ENCODE results near the gene ARIH2. TPM values are rescaled to one million over a fixed set of nuclear protein-coding genes. Genes with fewer than 3 reads are reported as not detected.
A peak's percentile ranks its signal among the peaks of the same experiment; 100 is the strongest.

Gene ARIH2
- total and polyA plus RNA-seq, 2 donors (not counting 3 experiments of a cell fraction or from before 2014, with no cell fraction given): 59.7 to 85.5 TPM

GRCh38 chr3:49026536-49026935 is 107.9 kb downstream of the ARIH2 start:
- no peak overlapping the region for H3K4me2 ChIP-seq (ENCODE audit: insufficient read depth, low read length)
- TF ChIP-seq GATA2 (IDR thresholded peaks at IDR 0.05; ENCODE audit: insufficient read depth, insufficient read length, low read depth, low read length) (no peak), POLR2A (IDR thresholded peaks at IDR 0.05; ENCODE audit: low read depth, low read length) (peak; percentile 35)
- no peak overlapping the region for H3K4me3 ChIP-seq (replicated peaks in 1 of 3; ENCODE audit: insufficient read depth in 1 of 3, low read depth in 1 of 3, low read length in 3 of 3)
- H3K79me2 ChIP-seq (ENCODE audit: control insufficient read depth, insufficient read depth, low read length): peaks cover 46% of the 10 kb centered on the region
- H3K27ac ChIP-seq (ENCODE audit: insufficient read depth, low read depth, low read length): no peak overlapping the region
- intact Hi-C loops (cut with micrococcal nuclease) (no loop called here), dilution Hi-C loops (cut with MboI; ENCODE audit: extremely low pct_ligation_motif_present, low sequenced_read_pairs) (no loop called here)
- no peaks in the 10 kb centered on the region for H3K9me3 ChIP-seq (replicated peaks; ENCODE audit: control insufficient read depth, insufficient read depth, low read length)
- H3K9me1 ChIP-seq (replicated peaks; ENCODE audit: control insufficient read depth, extremely low read depth, insufficient read depth, low read length): no peaks in the 10 kb centered on the region
- ChIA-PET CTCF (interaction anchor here (2.0 kb wide), 1 partner anchor 39 kb away, joined by 6 read pairs; no protein-coding TSS in a partner anchor), POLR2A (interaction anchor here (2.4 kb wide), 1 partner anchor 19 kb away, joined by 10 read pairs; the partner anchor contains the start of gene WDR6)
- no peak overlapping the region for H3K9ac ChIP-seq (replicated peaks; ENCODE audit: extremely low read depth, insufficient read depth, low read length)
- no peaks in the 10 kb centered on the region for H3K27me3 ChIP-seq (ENCODE audit: control insufficient read depth in 2 of 2, insufficient read depth in 2 of 2, low read length in 2 of 2)
- no TSS peak for BruUV-seq (replicated peaks)
- H3K4me1 ChIP-seq (ENCODE audit: control insufficient read depth, extremely low read depth, insufficient read depth, low read length): peaks cover 20% of the 10 kb centered on the region
- H2AFZ ChIP-seq (ENCODE audit: low read depth, low read length): no peak overlapping the region
- FAIRE-seq (no peak), DNase-seq (ENCODE audit: low read depth, low spot score) (no peak)
- H4K20me1 ChIP-seq (replicated peaks; ENCODE audit: control insufficient read depth, extremely low read depth, insufficient read depth, low read length): no peaks in the 10 kb centered on the region
- H3K36me3 ChIP-seq (ENCODE audit: control insufficient read depth in 2 of 2, extremely low read depth in 1 of 2, insufficient read depth in 2 of 2, low read length in 2 of 2): peaks cover 13 to 34% of the 10 kb centered on the region in 2 experiments

GRCh38 chr3:49027634-49028033 is 109.0 kb downstream of the ARIH2 start:
- H2AFZ ChIP-seq (ENCODE audit: low read depth, low read length): no peak overlapping the region
- FAIRE-seq: no peak

More at GRCh38 chr3:49027634-49028033, 109.0 kb downstream of the ARIH2 start:
- no peaks in the 10 kb centered on the region for H4K20me1 ChIP-seq (replicated peaks; ENCODE audit: control insufficient read depth, extremely low read depth, insufficient read depth, low read length)
- peaks cover 21 to 45% of the 10 kb centered on the region in 2 experiments for H3K36me3 ChIP-seq (ENCODE audit: control insufficient read depth in 2 of 2, extremely low read depth in 1 of 2, insufficient read depth in 2 of 2, low read length in 2 of 2)
- peaks cover 18% of the 10 kb centered on the region for H3K4me1 ChIP-seq (ENCODE audit: control insufficient read depth, extremely low read depth, insufficient read depth, low read length)
- TF ChIP-seq GATA2 (IDR thresholded peaks at IDR 0.05; ENCODE audit: insufficient read depth, insufficient read length, low read depth, low read length) (no peak), MAX (IDR thresholded peaks at IDR 0.05; ENCODE audit: insufficient read depth, insufficient read length) (no peak), POLR2A (IDR thresholded peaks at IDR 0.05; ENCODE audit: low read depth, low read length) (peak; percentile 59)
- intact Hi-C loops (cut with micrococcal nuclease) (no loop called here), dilution Hi-C loops (cut with MboI; ENCODE audit: extremely low pct_ligation_motif_present, low sequenced_read_pairs) (no loop called here)
- ChIA-PET POLR2A (no interaction called here), CTCF (interaction anchor here (2.3 kb wide), 1 partner anchor 40 kb away, joined by 19 read pairs; no protein-coding TSS in a partner anchor)
- DNase-seq (ENCODE audit: low read depth, low spot score): no peak
- H3K79me2 ChIP-seq (ENCODE audit: control insufficient read depth, insufficient read depth, low read length): peaks cover 41% of the 10 kb centered on the region
- no peaks in the 10 kb centered on the region for H3K9me3 ChIP-seq (replicated peaks; ENCODE audit: control insufficient read depth, insufficient read depth, low read length)
- BruUV-seq (replicated peaks): no TSS peak
- no peak overlapping the region for H3K4me2 ChIP-seq (ENCODE audit: insufficient read depth, low read length)
- no peaks in the 10 kb centered on the region for H3K9me1 ChIP-seq (replicated peaks; ENCODE audit: control insufficient read depth, extremely low read depth, insufficient read depth, low read length)
- no peak overlapping the region for H3K9ac ChIP-seq (replicated peaks; ENCODE audit: extremely low read depth, insufficient read depth, low read length)
- H3K27ac ChIP-seq (ENCODE audit: insufficient read depth, low read depth, low read length): no peak overlapping the region
- H3K27me3 ChIP-seq (ENCODE audit: control insufficient read depth in 2 of 2, insufficient read depth in 2 of 2, low read length in 2 of 2): no peaks in the 10 kb centered on the region
- H3K4me3 ChIP-seq (replicated peaks in 1 of 3; ENCODE audit: insufficient read depth in 1 of 3, low read depth in 1 of 3, low read length in 3 of 3): no peak overlapping the region

Measured in endothelial cell of umbilical vein (primary cell).